PC-9 (cell line): Measurements from ENCODE around the gene ENTR1. TPM values are rescaled to one million over a fixed set of nuclear protein-coding genes. Genes with fewer than 3 reads are reported as not detected.
A peak's percentile ranks its signal among the peaks of the same experiment; 100 is the strongest.

Source experiments
- BruUV-seq: library from RNA; stranded (reverse); fragments of 400-500 nt; replicated peaks from 2 replicates; lab custom pipeline; 2021; lab: Mats Ljungman, UMichigan
- CTCF ChIA-PET: fragments of 300-600 bp; sonication (Branson Sonifier 250); formaldehyde crosslinking; loops from one replicate; lab custom pipeline; 2022; ENCODE audit warnings: antibody characterized with exemption; lab: Charles Lee
- POLR2A ChIA-PET: fragments of 300-600 bp; sonication (Branson Sonifier 250); formaldehyde crosslinking; loops from one replicate; lab custom pipeline; 2022; ENCODE audit warnings: antibody characterized with exemption; ENCODE audit not compliant: unreplicated experiment; lab: Charles Lee
- DNase-seq, 2 experiments: peaks; one replicate each; pipeline versions ENCODE4 v3.0.0 to v3.0.0-alpha.2; 2015 to 2022; ENCODE audit warnings: mixed read lengths in 1 of 2
- H2AFZ ChIP-seq: fragments of 200-600 bp; sonication (generic); 2 replicates; pipeline ENCODE4 v1.8.1; 2017; ENCODE audit warnings: antibody characterized with exemption
- H3F3A ChIP-seq: fragments of 200-600 bp; sonication (generic); 2 replicates; pipeline ENCODE4 v1.8.1; 2017; ENCODE audit warnings: antibody characterized with exemption, mild to moderate bottlenecking, low read depth; ENCODE audit not compliant: insufficient read depth
- H3K27ac ChIP-seq: fragments of 200-600 bp; sonication (generic); 2 replicates; pipeline ENCODE4 v1.6.1; 2016; ENCODE audit warnings: mixed run types
- H3K27me3 ChIP-seq: fragments of 200-600 bp; sonication (generic); 2 replicates; pipeline ENCODE4 v1.6.1; 2016; ENCODE audit warnings: low read depth, mixed run types; ENCODE audit not compliant: insufficient read depth
- H3K36me3 ChIP-seq: fragments of 200-600 bp; sonication (generic); 2 replicates; pipeline ENCODE4 v1.6.1; 2016; ENCODE audit warnings: low read depth, mixed run types
- H3K4me1 ChIP-seq: fragments of 200-600 bp; sonication (generic); replicated peaks from 2 replicates; pipeline ENCODE4 v1.6.1; 2016; ENCODE audit warnings: mixed run types; ENCODE audit not compliant: insufficient read depth
- H3K4me2 ChIP-seq: fragments of 200-600 bp; sonication (generic); 2 replicates; pipeline ENCODE4 v1.6.1; 2017; ENCODE audit warnings: mixed run types
- H3K4me3 ChIP-seq: fragments of 200-600 bp; sonication (generic); 2 replicates; pipeline ENCODE4 v1.6.1; 2016; ENCODE audit warnings: mixed run types
- H3K79me2 ChIP-seq: fragments of 200-600 bp; sonication (generic); 2 replicates; pipeline ENCODE4 v1.6.1; 2017; ENCODE audit warnings: low read depth, mixed run types
- H3K9me2 ChIP-seq: fragments of 200-600 bp; sonication (generic); 2 replicates; pipeline ENCODE4 v1.8.1; 2017; ENCODE audit warnings: mild to moderate bottlenecking; ENCODE audit not compliant: insufficient read depth
- H3K9me3 ChIP-seq: fragments of 200-600 bp; sonication (generic); 2 replicates; pipeline ENCODE4 v1.8.1; 2016; ENCODE audit warnings: low read depth; ENCODE audit not compliant: insufficient read depth
- H4K20me1 ChIP-seq: fragments of 200-600 bp; sonication (generic); 2 replicates; pipeline ENCODE4 v1.8.1; 2017; ENCODE audit not compliant: insufficient read depth
- EZH2 ChIP-seq: fragments of 200-600 bp; sonication (generic); IDR thresholded peaks from 2 replicates; pipeline ENCODE4 v1.8.0; 2017; ENCODE audit warnings: antibody characterized with exemption, low read depth
- intact Hi-C: fragments of 100-400 bp; cut with micrococcal nuclease; formaldehyde crosslinking; loops from one replicate; pipeline ENCODE4 v1.10.0; 2022; ENCODE audit not compliant: unreplicated experiment
- total RNA-seq: library from RNA; stranded (reverse); gene quantifications from 2 replicates; pipeline ENCODE4 v1.2.3, GENCODE V29; 2021
- TF ChIP-seq, protein P1 (sequence below): fragments of 200-600 bp; sonication (generic); conservative IDR thresholded peaks from 2 replicates; pipeline ENCODE4 v1.6.1; 2017; ENCODE audit warnings: mixed run types, antibody characterized with exemption, mild to moderate bottlenecking, moderate library complexity

The ENTR1 gene
- total RNA-seq, 1 experiment from 2014 or later = 67.9 TPM

DNA sequence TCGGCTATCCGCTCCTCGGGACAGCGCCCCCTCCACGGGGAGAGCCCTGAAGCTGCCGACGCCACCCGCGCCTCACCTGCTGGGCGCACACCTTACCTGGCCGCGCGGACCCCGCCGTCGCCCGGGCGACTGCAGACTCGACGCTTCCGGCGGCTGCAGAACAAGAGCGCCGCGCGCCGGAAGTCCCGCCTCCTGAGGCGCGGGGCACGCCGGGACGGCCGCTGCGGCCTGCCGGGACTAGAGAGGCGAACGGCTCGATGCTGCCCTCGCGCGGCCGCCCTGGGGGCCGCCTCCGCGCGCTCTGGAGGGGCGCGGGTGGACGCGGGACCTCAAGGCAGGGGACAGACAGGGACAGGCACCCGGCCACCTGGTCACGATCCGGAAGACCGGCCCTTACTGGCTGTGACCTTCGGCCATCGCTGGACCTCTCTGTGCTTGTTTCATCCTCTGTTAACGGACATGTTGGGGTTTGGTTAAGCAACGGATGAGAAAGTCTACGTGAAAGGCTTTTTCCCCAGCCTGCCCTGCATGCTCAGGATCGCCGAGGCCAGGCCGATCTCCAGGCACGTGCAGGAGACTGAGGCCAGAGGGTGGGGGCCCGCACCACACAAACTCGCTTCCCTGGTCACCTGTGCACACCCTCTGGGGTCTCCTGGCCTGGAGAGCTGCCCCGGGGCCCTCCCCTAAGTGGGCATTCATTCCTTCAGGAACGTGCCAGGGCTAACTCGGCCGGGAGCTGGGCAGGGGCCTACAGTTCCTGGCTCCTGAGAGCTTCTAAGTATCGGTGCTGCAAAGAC, 10.2 kb downstream of the ENTR1 start, which contains the start of gene SNAPC4:
TSS of gene SNAPC4 (minus strand) at position 133 of the 797 bp plus-strand sequence. CDS start 1,742 bp downstream, outside the sequence.
- no peak for TF ChIP-seq EZH2
- TF ChIP-seq, protein P1, sequence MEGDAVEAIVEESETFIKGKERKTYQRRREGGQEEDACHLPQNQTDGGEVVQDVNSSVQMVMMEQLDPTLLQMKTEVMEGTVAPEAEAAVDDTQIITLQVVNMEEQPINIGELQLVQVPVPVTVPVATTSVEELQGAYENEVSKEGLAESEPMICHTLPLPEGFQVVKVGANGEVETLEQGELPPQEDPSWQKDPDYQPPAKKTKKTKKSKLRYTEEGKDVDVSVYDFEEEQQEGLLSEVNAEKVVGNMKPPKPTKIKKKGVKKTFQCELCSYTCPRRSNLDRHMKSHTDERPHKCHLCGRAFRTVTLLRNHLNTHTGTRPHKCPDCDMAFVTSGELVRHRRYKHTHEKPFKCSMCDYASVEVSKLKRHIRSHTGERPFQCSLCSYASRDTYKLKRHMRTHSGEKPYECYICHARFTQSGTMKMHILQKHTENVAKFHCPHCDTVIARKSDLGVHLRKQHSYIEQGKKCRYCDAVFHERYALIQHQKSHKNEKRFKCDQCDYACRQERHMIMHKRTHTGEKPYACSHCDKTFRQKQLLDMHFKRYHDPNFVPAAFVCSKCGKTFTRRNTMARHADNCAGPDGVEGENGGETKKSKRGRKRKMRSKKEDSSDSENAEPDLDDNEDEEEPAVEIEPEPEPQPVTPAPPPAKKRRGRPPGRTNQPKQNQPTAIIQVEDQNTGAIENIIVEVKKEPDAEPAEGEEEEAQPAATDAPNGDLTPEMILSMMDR = peak; percentile 85
- intact Hi-C loops = loop anchor here (1.0 to 2.0 kb wide), 4 partner anchors 54 to 231 kb away; no protein-coding TSS in a partner anchor

DNA sequence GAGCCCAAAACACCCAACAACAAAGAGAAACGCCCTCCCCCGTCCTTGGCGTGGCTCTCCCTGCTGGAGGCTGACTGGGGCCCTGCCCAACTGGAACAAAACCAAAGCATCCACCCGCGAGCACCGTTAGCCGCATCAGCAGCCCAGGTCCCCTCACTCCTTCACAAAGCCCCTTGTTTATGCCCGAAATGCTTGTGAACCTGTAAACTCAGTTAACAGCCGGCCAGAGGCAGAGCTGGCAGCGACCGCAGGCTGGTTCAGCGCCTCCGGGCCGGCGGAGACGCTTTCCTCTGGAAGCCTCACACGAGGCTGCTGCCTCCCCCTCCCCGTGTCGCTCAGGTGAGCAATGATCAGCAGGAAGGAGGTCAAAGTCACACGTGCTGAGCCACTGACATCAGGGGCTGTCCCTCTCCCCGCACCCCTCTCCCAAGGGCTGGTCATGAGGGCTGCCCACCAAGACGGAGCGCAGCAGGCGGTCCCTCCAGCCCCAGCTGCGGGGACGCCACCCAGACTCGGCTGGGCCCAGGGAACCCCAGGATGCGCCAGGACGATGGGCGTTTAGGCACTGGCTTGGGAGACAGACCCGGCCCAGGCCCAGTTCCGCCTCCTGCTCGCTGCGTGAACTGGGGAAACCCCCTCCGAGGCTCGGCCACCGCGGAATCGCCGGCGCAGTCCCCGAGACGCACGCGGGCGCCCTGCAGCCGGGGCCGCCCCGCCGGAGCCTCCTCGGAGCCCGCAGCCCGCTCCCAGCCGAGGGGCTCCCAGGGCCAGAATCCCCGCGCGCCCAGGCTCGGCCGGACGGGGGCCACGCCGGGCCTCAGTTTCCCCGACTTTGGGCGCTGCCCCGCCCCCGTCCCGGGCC, 11.0 kb downstream of the ENTR1 start:
- H3K27me3 ChIP-seq = no peaks in the 10 kb centered on the region
- H3K4me2 ChIP-seq = peak overlapping the region; percentile 97
- H4K20me1 ChIP-seq = peaks cover 11% of the 10 kb centered on the region
- intact Hi-C loops = loop anchor here (1.0 to 2.0 kb wide), 4 partner anchors 53 to 231 kb away; no protein-coding TSS in a partner anchor
- H3K9me2 ChIP-seq = no peaks in the 10 kb centered on the region
- peak overlapping the region; percentile 100 for H3K4me3 ChIP-seq
- peaks cover 4% of the 10 kb centered on the region; the same call in 1 of the 2 replicates for H3K36me3 ChIP-seq
- POLR2A ChIA-PET = interaction anchor here (0.6 to 0.7 kb wide), 2 partner anchors 36 to 121 kb away, joined by 3 read pairs; no protein-coding TSS in a partner anchor
- H3K4me1 ChIP-seq = peaks cover 13% of the 10 kb centered on the region
- CTCF ChIA-PET = interaction anchor here (0.6 kb wide), 1 partner anchor 59 kb away, joined by 3 read pairs; no protein-coding TSS in a partner anchor
- BruUV-seq = no TSS peak
- DNase-seq = peak in 1 of 2 experiments; percentile 31
- peaks cover 8% of the 10 kb centered on the region; the same call in 1 of the 2 replicates for H3F3A ChIP-seq
- peaks cover 23% of the 10 kb centered on the region for H3K79me2 ChIP-seq
- no peaks in the 10 kb centered on the region for H3K9me3 ChIP-seq
- peak overlapping the region; percentile 77 for H2AFZ ChIP-seq
- TF ChIP-seq EZH2 = no peak
- TF ChIP-seq, protein P1 = no peak
- H3K27ac ChIP-seq = no peak overlapping the region

More for the DNA sequence above, 10.2 kb downstream of the ENTR1 start, which contains the start of gene SNAPC4:
- POLR2A ChIA-PET = interaction anchor here (0.6 kb wide), 1 partner anchor 122 kb away, joined by 3 read pairs; no protein-coding TSS in a partner anchor
- Histone ChIP-seq H3K4me2 (peak within 1 kb of the TSS; percentile 97), H3K27me3 (no peaks in the 10 kb centered on the region), H3K4me1 (peaks cover 13% of the 10 kb centered on the region), H4K20me1 (peaks cover 11% of the 10 kb centered on the region), H3K9me2 (no peaks in the 10 kb centered on the region), H3K27ac (no peak within 1 kb of the TSS), H2AFZ (peak within 1 kb of the TSS; percentile 77), H3K79me2 (peaks cover 23% of the 10 kb centered on the region), H3K4me3 (peak within 1 kb of the TSS; percentile 100), H3K36me3 (no peaks in the 10 kb centered on the region; the same call in 1 of the 2 replicates), H3K9me3 (no peaks in the 10 kb centered on the region), H3F3A (peaks cover 8% of the 10 kb centered on the region; the same call in 1 of the 2 replicates)
- CTCF ChIA-PET = interaction anchor here (0.8 kb wide), 1 partner anchor 55 kb away, joined by 3 read pairs; no protein-coding TSS in a partner anchor
- BruUV-seq = no TSS peak
- peak; percentile 76 to 91 for DNase-seq
